ENCODE measurements around the gene TRIM14.

GRCh38 chr9:98142925-98143481 is 24.0 kb upstream of the TRIM14 start:
- TF ChIP-seq, protein P1, sequence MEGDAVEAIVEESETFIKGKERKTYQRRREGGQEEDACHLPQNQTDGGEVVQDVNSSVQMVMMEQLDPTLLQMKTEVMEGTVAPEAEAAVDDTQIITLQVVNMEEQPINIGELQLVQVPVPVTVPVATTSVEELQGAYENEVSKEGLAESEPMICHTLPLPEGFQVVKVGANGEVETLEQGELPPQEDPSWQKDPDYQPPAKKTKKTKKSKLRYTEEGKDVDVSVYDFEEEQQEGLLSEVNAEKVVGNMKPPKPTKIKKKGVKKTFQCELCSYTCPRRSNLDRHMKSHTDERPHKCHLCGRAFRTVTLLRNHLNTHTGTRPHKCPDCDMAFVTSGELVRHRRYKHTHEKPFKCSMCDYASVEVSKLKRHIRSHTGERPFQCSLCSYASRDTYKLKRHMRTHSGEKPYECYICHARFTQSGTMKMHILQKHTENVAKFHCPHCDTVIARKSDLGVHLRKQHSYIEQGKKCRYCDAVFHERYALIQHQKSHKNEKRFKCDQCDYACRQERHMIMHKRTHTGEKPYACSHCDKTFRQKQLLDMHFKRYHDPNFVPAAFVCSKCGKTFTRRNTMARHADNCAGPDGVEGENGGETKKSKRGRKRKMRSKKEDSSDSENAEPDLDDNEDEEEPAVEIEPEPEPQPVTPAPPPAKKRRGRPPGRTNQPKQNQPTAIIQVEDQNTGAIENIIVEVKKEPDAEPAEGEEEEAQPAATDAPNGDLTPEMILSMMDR (IDR thresholded peaks at IDR 0.05) = no peak
- TF ChIP-seq POLR2A (IDR thresholded peaks at IDR 0.05) = no peak

Measured in breast epithelium (tissue), 3 donors.